ENCODE data around the gene HSD17B3. TPM values are rescaled to one million over a fixed set of nuclear protein-coding genes. Genes with fewer than 3 reads are reported as not detected.

HSD17B3 gene
- polyA plus RNA-seq, 1 donor from 2014 or later: not detected

DNA sequence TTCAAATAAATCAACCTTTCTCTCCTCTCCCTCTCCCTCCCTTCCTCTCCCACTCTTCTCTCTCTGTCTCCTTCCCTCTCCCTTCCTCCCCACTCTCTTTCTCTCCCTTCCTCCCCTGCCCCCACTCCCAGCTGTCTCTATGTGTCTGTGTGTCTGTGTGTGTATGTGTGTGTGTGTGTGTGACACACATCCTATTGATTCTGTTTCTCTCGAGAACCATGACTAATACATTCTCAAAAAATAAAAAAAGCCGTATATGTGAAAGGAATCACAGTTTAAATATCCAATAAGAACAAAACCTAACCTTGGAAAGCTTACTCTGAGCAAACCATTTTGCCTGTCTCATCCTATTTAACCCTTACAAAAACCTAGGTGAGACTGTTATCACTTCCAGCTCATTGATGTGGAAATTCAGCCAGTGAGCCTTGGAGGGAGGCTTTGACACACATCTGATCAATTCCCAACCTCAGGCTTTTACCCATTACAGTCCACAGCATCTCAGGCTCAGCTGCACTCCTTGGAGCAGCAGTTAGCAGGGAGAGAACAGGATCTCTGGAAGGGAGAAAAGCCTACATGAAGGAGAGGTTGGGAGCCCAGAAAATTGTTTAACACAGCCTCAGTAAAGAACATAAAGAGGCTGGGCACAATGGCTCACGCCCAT lies 8.3 kb downstream of the HSD17B3 start:
- no peak overlapping the region for H2AFZ ChIP-seq (ENCODE audit: low read depth, low read length)
- H3K27me3 ChIP-seq (ENCODE audit: insufficient read depth, low read depth, low read length): no peaks in the 10 kb centered on the region
- H3K9me2 ChIP-seq (ENCODE audit: insufficient read depth, low read length): no peaks in the 10 kb centered on the region
- H3K9ac ChIP-seq (ENCODE audit: low read length): no peak overlapping the region
- no peaks in the 10 kb centered on the region for H3K9me3 ChIP-seq (ENCODE audit: low read length)
- TF ChIP-seq, protein P1, sequence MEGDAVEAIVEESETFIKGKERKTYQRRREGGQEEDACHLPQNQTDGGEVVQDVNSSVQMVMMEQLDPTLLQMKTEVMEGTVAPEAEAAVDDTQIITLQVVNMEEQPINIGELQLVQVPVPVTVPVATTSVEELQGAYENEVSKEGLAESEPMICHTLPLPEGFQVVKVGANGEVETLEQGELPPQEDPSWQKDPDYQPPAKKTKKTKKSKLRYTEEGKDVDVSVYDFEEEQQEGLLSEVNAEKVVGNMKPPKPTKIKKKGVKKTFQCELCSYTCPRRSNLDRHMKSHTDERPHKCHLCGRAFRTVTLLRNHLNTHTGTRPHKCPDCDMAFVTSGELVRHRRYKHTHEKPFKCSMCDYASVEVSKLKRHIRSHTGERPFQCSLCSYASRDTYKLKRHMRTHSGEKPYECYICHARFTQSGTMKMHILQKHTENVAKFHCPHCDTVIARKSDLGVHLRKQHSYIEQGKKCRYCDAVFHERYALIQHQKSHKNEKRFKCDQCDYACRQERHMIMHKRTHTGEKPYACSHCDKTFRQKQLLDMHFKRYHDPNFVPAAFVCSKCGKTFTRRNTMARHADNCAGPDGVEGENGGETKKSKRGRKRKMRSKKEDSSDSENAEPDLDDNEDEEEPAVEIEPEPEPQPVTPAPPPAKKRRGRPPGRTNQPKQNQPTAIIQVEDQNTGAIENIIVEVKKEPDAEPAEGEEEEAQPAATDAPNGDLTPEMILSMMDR (IDR thresholded peaks at IDR 0.05; ENCODE audit: poor library complexity, severe bottlenecking): no peak
- no peak for TF ChIP-seq RAD21 (conservative IDR thresholded peaks at IDR 0.05)
- TF ChIP-seq MXI1 (conservative IDR thresholded peaks at IDR 0.05; ENCODE audit: poor library complexity, severe bottlenecking): no peak
- no peak for TF ChIP-seq EP300 (conservative IDR thresholded peaks at IDR 0.05; ENCODE audit: poor library complexity, severe bottlenecking)
- no peak for TF ChIP-seq EZH2 (IDR thresholded peaks at IDR 0.05; ENCODE audit: borderline replicate concordance, insufficient read depth, low read length, poor library complexity, severe bottlenecking)
- no peak for TF ChIP-seq POLR2AphosphoS5 (IDR thresholded peaks at IDR 0.05)
- no peak for TF ChIP-seq TAF1 (IDR thresholded peaks at IDR 0.05; ENCODE audit: low read depth)
- TF ChIP-seq, protein P2, sequence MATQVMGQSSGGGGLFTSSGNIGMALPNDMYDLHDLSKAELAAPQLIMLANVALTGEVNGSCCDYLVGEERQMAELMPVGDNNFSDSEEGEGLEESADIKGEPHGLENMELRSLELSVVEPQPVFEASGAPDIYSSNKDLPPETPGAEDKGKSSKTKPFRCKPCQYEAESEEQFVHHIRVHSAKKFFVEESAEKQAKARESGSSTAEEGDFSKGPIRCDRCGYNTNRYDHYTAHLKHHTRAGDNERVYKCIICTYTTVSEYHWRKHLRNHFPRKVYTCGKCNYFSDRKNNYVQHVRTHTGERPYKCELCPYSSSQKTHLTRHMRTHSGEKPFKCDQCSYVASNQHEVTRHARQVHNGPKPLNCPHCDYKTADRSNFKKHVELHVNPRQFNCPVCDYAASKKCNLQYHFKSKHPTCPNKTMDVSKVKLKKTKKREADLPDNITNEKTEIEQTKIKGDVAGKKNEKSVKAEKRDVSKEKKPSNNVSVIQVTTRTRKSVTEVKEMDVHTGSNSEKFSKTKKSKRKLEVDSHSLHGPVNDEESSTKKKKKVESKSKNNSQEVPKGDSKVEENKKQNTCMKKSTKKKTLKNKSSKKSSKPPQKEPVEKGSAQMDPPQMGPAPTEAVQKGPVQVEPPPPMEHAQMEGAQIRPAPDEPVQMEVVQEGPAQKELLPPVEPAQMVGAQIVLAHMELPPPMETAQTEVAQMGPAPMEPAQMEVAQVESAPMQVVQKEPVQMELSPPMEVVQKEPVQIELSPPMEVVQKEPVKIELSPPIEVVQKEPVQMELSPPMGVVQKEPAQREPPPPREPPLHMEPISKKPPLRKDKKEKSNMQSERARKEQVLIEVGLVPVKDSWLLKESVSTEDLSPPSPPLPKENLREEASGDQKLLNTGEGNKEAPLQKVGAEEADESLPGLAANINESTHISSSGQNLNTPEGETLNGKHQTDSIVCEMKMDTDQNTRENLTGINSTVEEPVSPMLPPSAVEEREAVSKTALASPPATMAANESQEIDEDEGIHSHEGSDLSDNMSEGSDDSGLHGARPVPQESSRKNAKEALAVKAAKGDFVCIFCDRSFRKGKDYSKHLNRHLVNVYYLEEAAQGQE (IDR thresholded peaks at IDR 0.05; ENCODE audit: borderline replicate concordance): no peak
- no peak for TF ChIP-seq SMC3 (conservative IDR thresholded peaks at IDR 0.05; ENCODE audit: poor library complexity)
- H3K4me2 ChIP-seq (ENCODE audit: low read length): no peak overlapping the region
- no peaks in the 10 kb centered on the region for H3F3A ChIP-seq (ENCODE audit: insufficient read depth, low read length, poor library complexity, severe bottlenecking)
- H3K4me3 ChIP-seq (ENCODE audit: low read length): no peak overlapping the region
- no peaks in the 10 kb centered on the region for H4K20me1 ChIP-seq (ENCODE audit: insufficient read depth)
- H3K36me3 ChIP-seq (ENCODE audit: insufficient read depth, low read length): no peaks in the 10 kb centered on the region
- no peaks in the 10 kb centered on the region for H3K79me2 ChIP-seq (replicated peaks; ENCODE audit: insufficient read depth, low read length)
- no peak overlapping the region for H3K27ac ChIP-seq (ENCODE audit: low read length)

DNA sequence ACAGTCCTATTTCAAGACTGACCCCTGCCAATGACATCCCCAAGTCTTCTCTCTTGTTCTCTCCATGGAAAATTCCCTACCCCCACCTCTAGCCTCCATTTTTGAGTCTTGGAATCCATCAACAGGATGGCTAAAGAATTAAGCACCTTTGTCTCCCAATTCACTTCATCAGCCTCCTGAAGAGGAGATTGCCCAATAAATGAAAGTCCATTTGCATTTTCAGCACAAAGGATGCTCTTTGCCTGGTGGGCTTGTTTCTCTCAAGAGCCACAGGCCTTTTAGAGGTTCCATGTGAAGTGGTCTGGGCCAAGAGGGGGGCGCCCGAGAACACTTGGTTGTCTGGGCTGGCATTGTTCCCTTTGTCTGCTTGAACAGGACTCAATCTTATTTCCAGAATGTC lies 12.6 kb downstream of the HSD17B3 start:
- H3K27ac ChIP-seq (ENCODE audit: low read length): no peak overlapping the region
- TF ChIP-seq TAF1 (IDR thresholded peaks at IDR 0.05; ENCODE audit: low read depth): no peak
- TF ChIP-seq, protein P2 (IDR thresholded peaks at IDR 0.05; ENCODE audit: borderline replicate concordance): no peak
- no peak for TF ChIP-seq SMC3 (conservative IDR thresholded peaks at IDR 0.05; ENCODE audit: poor library complexity)
- no peak for TF ChIP-seq MXI1 (conservative IDR thresholded peaks at IDR 0.05; ENCODE audit: poor library complexity, severe bottlenecking)
- TF ChIP-seq, protein P1 (IDR thresholded peaks at IDR 0.05; ENCODE audit: poor library complexity, severe bottlenecking): no peak
- no peak for TF ChIP-seq EP300 (conservative IDR thresholded peaks at IDR 0.05; ENCODE audit: poor library complexity, severe bottlenecking)
- no peak for TF ChIP-seq EZH2 (IDR thresholded peaks at IDR 0.05; ENCODE audit: borderline replicate concordance, insufficient read depth, low read length, poor library complexity, severe bottlenecking)
- TF ChIP-seq POLR2AphosphoS5 (IDR thresholded peaks at IDR 0.05): no peak
- no peak for TF ChIP-seq RAD21 (conservative IDR thresholded peaks at IDR 0.05)
- H3K4me3 ChIP-seq (ENCODE audit: low read length): no peak overlapping the region
- no peaks in the 10 kb centered on the region for H3K79me2 ChIP-seq (replicated peaks; ENCODE audit: insufficient read depth, low read length)
- H3K27me3 ChIP-seq (ENCODE audit: insufficient read depth, low read depth, low read length): no peaks in the 10 kb centered on the region
- H3K9me2 ChIP-seq (ENCODE audit: insufficient read depth, low read length): no peaks in the 10 kb centered on the region
- no peaks in the 10 kb centered on the region for H3K9me3 ChIP-seq (ENCODE audit: low read length)
- no peaks in the 10 kb centered on the region for H3F3A ChIP-seq (ENCODE audit: insufficient read depth, low read length, poor library complexity, severe bottlenecking)
- H4K20me1 ChIP-seq (ENCODE audit: insufficient read depth): no peaks in the 10 kb centered on the region
- no peak overlapping the region for H2AFZ ChIP-seq (ENCODE audit: low read depth, low read length)
- H3K9ac ChIP-seq (ENCODE audit: low read length): no peak overlapping the region
- no peak overlapping the region for H3K4me2 ChIP-seq (ENCODE audit: low read length)
- H3K36me3 ChIP-seq (ENCODE audit: insufficient read depth, low read length): no peaks in the 10 kb centered on the region
